GM18517 (cell line): ENCODE measurements around the gene VTCN1.
A peak's percentile ranks its signal among the peaks of the same experiment; 100 is the strongest.
"Not testable (repeated sequence)": the region's sequence is repeated elsewhere in the genome, so short reads cannot be mapped to it uniquely, and the experiment has no call there.

ENCODE experiments used
- ATAC-seq: cut with Tn5 transposase; IDR thresholded peaks from one replicate; pipeline ENCODE4 v1.9.1; 2021; ENCODE audit warnings: mild to moderate bottlenecking, moderate library complexity; ENCODE audit not compliant: unreplicated experiment

Gene VTCN1

DNA sequence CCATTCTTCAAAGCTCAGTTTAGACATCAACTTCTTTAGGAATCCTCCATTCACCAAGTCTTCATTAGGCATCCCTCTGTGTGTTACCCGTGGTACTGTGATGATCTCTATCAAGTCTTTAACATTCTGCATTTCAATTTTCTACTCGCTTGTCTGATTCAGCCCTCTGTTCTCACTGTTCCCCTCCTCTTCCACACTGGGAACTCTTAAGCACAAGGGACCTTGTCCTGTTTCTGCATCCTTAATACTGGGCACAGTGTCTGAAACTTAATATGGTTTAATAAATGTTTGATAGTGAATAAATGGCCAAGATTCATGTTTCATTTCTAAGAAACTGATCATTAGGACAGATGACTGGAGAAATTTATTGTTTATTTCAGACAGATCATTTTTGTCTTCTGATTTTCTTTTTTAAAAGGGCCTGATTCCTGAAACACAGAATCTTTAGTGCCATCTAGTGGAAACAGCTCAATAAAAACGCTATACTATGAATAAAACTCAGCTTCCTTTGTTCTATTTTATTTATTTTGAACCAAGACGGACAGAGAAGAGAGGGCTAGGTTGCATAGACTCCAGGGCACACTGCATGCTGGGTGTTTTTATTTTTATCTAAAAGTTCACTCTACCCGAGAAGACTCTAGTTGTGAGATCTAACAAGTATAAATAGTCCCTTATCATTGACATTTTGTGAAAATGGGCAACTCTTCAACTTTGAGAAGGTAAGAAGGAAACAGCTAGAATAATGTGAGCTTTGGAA lies 82.2 kb downstream of the VTCN1 start:
- no peak for ATAC-seq

DNA sequence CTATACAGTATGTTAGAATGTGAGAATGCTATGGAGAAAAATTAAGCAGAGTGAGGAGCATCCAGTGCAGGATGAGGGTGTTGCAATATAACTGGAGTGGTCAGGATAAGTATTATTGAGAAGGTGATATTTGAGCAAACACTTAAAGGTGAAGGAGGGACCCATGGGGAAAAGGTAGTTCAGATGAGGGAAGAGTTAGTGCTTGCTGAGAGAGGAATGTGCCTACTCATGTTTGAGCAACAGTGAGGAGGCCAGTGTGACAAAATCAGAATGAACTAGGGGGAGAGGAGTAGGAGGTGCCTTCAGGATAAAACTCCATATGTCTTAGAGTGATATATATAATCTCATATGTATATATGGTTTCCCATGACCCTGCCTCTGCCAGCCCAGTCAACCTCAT lies 82.9 kb downstream of the VTCN1 start:
- no peak for ATAC-seq

DNA sequence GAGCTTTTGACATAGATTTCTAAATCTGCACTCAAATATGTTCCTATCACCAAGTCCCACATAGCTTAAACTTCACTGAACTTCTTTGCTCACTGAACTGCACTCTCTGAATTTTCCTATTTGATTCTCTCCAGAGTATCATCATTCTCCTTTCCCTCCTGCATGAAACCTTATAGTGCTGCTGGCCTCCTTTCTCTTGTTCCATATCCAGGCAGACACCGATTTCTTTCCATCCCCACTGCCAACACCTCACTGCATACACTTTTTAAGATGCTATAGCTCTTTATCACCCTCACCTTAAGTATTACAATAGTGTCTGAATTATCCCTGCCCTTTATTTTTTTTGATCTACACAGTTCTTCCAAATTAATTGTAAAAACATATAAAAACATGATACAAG lies 86.1 kb downstream of the VTCN1 start:
- no peak for ATAC-seq

DNA sequence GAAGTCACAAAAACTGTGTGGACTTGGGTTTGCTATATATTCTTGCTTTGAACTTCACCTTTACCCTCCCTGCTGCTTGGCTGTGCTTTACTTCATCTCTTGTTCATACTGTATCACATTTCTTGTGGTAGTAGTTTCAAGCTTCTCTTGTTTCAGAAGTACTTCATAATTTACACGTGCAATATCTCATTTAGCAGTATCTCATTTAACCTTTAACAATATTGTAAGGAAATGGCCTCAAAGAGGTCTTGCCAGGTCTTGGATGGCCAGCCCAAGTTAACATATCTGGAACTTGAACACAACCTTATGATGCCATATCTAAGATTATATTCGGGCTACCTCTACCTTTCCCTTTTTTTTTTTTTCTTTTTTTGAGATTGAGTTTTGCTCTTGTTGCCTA lies 87.5 kb downstream of the VTCN1 start:
- no peak for ATAC-seq

DNA sequence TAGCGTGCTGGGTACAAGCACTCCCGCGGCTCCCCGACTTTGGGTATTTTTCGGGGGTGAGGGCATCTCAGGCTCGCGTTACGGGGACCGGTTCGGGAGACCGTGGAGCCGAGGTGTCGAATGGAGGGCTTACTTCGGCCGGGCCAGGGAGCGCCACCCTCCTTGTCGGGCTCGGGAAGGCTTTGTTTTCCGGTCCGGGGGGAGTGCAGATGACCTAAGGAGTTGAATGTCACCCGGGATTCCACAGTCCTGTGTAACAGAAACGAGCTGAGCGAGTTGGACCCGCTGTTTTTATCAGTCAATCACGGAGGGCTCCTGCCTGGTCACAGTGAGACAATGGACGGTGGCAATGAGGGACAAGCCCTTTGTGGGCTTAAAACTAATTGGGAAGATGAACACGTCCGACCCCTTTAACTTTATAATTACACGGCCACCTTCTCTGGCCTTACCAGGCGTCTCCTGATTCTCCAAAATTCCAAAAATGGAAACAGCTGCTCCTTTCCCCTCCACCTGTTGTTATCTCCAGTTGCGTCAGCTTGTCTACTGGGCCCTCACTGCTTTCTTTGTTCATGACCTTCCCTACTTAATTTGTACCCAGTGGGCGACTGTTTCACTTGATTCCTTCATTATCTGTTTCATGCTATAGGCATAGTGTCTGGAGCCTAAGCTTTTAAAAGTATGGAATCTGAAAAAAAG lies 88.2 kb downstream of the VTCN1 start:
- no peak for ATAC-seq

DNA sequence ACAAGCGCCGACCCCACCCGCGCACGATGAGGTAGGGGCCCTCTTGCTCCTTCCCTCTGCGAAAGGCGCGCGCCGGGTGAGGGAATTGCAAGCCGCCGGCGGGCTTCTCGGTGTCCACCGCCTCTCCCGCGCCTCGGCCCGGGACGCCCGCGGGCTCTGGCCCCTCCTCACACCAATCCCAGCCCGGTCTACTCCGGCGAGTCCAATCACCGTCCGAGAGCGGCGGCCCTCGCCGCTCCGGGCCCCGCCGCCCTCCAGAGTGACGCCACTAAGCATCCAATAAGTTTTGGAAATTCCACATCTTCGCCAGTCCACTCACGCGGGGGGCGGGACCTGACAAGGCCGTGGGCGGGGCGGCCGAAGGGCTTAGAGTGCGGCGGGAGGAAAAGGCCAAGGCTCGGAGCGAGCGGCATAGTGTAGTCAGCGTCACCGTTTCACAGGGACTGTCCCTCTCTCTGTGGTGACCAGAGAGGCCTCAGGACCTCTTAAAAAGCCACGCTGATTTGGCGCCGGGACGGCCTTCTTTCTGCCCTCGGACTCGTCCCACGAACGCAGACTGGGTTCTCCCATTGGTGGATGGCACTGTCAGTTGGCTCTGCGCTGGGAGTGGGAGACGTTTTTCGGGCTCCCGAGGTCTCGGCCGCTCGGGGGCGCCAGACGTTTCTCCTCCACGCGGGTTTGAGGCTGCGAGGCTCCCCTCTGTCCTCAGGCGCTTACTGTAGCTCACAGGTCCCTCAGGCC lies 89.0 kb downstream of the VTCN1 start, which contains the start of gene TRIM45:
Gene TRIM45, minus strand, starts transcription at position 161 of the 741 bp plus-strand sequence. CDS start 548 bp downstream, outside the sequence.
- ATAC-seq, result peak; percentile 86

DNA sequence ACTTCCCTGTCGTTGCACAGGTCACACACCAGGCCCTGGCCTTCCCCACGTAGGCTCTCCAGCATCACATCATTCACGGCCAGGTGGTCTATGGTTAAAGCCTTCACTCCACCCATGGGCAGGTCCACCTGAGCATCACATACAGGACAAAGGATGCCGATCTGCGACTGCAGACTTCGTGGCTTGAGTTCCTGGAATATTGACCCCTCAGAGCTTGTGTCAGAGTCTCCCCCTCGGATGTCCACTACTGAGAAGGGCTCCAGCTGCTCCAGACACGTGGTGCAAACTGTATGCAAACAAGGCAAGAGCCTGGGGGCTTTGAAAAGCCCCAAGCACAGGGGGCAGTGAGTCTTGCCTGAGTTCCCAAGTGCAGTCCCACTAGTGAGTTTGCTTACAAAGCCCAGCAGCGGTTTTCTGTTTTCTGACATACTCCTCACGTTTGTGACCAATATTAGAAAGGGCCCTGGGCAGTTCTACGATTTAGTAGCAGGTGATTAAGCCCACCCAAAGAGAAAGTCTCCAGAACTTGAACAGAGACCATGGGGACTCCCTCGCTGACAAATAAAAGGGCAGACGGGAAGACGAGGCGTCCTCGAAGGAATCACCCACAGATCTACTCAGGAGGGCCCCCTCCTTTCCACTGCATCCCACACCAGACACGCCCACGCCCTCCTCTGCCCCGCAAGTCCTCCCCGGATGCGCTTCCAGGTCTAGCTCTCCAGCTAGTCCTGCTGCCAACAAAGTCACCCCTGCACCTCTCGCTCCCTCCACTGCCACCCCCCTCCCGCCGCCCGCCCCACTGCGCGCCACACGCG lies 89.7 kb downstream of the VTCN1 start:
- ATAC-seq, result no peak

DNA sequence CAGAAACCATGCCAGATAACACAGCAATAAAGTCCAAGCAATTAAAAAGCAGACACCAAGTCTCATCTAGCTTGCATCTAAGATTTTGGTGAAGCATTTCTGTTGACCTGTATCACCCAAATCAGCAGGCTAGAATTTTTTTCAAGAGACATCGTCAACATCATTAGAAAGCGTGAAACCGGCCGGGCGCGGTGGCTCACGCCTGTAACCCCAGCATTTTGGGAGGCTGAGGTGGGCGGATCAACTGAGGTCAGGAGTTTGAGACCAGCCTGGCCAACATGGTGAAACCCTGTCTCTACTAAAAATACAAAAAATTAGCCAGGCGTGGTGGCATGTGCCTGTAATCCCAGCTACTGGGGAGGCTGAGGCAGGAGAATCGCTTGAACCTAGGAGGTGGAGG lies 91.6 kb downstream of the VTCN1 start:
- ATAC-seq, result not testable (repeated sequence)

DNA sequence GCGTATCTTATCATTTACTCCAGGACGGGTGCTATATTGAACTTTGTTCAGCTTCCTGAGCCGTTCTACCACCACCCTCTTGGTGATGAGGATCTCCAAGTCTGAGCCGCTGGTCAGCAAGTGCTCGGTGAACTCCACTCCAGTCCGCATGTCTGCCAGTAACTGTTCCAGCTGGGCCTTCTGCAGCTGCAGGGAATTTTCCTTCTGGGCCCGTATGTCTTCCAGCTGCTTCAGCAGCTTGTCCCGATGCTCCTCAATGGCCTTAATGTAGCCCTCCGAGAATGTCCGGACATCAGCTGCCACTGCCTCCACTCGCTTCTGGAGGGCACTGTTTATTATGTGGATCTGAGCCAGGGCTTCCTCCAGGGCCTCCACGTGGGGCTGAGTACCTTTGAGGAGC lies 92.6 kb downstream of the VTCN1 start:
- no peak for ATAC-seq

DNA sequence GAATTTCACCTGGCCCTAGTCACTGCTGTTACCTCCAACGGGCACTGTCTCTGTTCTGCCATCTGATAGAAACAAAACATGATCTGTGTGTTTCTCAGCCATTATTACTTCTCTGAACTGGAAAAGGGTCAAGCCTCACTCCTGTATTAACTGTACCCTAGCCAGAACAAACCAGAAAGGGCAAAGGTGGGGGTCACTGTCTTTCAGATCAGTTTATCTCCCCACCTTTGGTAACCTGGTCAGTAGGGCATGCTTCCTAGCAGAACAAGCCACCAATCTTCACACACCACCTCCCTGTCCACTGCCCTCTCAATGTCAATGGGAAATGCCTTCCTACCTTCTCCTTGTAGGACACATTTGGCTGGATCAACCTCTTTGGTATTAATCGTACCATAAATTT lies 93.0 kb downstream of the VTCN1 start:
- ATAC-seq, result no peak

DNA sequence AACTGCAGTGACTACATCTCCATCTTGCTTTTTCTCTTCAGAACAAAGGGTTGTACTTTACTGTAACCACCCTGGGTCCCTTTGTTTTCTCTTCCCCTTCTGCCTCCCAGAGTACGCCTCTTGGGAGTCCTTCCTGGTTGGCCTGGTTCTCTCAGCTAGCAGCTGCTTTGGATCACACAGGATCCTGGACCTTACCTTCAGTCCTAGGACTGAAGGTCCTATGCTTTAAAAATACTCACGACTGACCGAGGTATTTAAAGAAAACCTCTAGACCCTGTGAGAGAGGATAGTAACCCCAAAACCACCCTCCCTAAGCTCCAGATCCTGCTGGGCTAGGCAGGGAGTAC lies 94.0 kb downstream of the VTCN1 start:
- no peak for ATAC-seq

DNA sequence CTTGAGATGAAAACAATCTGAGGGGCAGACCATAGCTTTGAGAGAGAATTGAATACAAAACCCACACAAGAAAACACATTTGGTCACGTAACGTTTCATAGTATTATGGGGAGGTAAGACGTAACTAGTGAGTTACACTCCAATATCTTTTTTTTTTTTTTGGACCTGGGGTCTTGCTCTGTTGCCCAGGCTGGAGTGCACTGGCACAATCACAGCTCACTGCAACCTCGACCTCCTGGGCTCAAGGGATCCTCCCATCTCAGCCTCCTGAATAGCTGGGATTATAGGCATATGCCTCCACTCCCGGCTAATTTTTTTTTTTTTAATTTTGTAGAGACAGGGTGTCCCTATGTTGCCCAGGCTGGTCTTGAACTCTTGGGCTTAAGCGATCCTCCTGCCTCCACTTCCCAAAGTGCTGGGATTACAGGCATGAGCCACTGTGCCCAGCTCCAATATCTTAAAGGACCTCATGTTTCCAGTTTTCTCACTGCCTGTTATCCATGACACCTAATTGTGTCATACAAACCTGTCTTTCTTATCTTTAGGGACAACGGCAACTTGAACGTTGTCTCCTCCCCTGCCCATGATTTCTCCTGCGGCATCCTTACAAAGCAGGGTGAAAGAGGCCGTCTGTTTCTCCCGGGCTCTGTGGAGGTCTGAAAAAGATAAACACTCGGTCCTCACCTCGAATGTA lies 94.5 kb downstream of the VTCN1 start:
- ATAC-seq, result no peak

DNA sequence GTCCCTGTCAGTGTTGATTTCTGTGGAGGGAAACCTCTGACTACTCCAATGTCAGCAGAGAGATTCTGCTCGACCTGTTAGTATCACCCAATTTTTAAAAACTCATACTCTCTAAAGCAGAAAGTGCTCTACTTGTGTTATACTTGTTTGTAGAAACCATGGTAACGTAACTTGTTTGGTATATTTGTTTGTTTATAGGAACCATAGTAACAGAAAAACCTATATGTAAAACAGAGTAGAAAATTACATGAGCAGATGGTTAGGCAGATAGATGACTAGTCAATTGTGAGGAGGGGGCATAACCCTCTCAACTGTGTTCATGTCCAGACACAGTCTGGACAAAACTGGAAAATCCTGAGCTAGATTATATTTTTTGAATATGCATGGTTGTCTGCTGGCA lies 95.8 kb downstream of the VTCN1 start:
- no peak for ATAC-seq

DNA sequence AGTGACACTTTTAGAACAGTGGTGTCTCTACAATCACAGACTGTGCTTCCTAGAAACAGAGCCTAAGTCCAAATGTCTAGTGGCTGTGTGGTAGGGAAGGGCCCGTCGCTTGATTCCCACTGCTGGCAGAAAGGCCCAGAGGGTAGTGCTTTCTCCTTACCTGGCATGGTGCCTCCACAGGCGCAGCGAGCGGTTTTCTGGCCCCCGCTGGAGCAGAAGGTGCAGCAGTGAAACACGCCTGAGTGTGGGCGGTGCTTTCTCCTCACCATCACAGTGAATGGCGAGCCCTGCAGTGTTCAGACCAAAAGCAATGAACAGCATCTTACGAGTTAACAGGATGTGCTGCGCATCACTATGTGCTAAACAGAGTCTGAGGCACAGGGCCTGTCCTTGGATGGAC lies 97.5 kb downstream of the VTCN1 start:
- ATAC-seq, result no peak

DNA sequence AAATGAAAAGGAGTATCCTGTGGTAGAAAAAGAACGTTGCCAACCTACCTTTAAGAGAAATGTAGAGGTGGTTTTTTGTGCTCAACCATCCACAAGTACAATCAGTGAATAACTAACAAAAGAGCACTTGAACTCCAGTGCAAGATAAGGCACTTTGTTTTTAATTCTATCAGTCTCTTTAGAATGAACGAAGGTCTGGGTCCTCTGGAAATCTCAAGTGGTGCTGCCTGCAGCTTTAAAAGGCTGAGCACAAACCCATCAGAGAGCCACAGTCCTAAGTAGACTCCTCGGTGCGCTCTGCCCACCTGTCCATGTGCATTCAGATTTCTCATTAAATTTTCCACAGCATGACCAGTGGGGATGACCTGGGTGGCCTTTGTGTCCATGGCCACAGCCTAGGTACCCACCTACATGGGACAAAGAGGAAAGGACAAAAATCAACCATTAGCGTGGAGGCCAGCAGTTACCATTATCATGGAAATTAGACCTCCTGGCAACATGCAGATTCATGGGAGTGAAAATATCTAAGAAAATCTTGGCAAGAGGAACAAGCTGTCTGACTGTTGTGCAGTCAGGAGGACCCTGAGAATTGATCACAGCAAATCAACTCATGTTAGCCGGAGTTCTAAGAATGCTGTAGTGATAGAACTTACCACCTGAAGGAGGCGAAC lies 98.5 kb downstream of the VTCN1 start:
- no peak for ATAC-seq

DNA sequence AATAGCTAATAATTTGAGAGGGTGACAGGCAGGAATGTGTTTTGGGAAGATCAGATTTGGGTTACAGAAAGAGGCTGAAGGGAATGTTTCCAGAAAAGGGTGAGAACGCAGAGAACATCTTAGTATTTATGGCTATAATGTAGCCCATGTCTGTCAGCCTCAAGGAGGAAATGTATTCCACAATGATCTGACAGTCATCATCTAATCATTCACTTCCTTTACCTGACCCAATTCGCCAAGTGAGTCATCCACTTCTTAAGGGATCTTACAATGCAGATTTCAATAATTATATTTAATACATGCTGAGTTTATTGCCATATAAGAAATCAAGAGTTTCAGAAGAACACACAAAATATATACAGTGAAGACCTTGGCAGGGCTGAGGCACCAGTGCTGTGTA lies 100.0 kb downstream of the VTCN1 start:
- no peak for ATAC-seq

DNA sequence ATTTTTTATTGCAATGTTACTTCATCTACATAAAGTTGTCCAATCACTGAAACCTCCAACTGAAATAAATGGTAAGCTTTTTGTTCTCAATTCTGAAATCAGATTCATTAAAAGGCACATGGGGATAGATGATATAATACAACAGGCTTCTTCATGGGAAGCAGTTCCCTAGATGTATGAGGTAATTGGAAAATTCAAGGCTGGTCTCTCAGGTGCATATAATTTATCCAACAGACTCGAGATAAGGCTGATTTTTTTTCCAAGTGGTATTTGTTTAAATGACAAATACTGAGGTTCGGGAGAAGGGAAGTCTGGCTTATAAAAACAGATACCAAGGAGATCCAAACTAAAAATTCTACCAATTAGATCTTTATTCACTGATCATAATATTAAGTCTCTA lies 103.4 kb downstream of the VTCN1 start:
- ATAC-seq, result no peak

DNA sequence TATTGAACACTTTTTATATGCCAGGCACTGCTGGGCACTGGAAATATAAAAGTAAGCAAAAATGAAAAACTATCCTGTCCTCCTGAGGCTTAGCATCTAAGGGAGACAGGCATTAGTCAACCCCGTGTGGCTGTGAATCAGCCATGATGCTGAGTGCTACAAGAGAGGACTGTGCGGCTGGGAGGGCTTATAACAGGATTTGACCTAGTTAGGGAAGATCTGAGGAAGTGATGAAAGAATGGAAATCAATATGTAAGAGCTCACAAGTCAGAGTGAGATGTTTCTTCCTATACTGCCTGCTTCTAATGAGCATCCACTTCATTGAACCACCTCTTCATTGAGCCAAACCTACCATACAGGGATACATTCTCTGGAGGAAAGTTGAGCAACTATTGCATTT lies 104.2 kb downstream of the VTCN1 start:
- no peak for ATAC-seq

DNA sequence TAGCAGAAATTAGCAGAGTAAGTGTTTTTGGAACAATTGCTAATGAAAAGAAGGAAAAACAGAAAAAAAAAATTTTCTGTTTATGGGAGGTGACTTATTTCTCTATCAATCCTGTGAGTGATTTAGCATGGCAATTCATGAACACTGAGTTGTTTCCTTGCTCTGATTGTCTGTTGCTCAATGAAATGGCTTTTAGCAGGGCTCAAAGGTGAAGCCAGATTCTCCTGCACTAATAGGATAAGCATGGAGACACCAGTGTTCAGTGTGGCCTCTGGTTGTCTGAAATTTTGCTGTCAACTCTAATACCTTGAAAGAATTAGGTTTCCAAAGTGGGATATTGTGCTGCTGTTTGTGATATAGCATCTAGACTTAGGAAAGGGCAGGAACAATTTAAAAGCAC lies 105.0 kb downstream of the VTCN1 start:
- ATAC-seq, result no peak

DNA sequence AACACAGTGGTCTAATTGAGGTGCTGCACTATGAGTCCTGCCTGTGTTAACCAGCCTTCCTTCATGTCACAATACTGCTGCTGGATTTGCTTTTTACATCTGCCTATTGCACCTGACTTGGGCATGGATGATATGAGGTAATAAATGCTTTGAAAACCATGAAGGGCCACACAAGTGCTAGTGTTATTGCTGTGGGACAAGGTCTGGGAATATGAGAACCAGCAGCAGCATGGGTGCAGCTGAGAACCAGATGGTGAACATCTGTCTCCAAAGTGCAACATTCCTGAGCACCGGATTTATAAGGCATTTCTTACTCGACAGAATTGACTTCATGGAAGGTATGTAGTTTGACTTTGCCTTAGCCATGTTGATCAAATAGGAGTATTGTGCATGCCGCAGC lies 105.7 kb downstream of the VTCN1 start:
- ATAC-seq, result no peak
